Activated CD4-positive, alpha-beta memory T cell treated with anti-CD3 and anti-CD28 coated beads, Interleukin-2, amount 10 ng/mL, durations not matched to agents 7 days and 5 days (primary cell): ENCODE results near the gene SDCCAG8. TPM values are rescaled to one million over a fixed set of nuclear protein-coding genes. Genes with fewer than 3 reads are reported as not detected.

ENCODE experiments used
- CTCF ChIA-PET: fragments of 350-600 bp; sonication (Branson Sonifier 250); formaldehyde crosslinking; loops from one replicate; lab custom pipeline; 2021; ENCODE audit warnings: antibody characterized with exemption, inconsistent platforms; lab: Charles Lee
- POLR2A ChIA-PET: fragments of 350-600 bp; sonication (Branson Sonifier 250); formaldehyde crosslinking; loops from one replicate; lab custom pipeline; 2021; ENCODE audit warnings: antibody characterized with exemption; lab: Charles Lee
- DNase-seq: peaks from one replicate; pipeline ENCODE4 v3.0.0-alpha.2; 2020
- H3K27ac Mint-ChIP-seq: one replicate; pipeline ENCODE4 v1.8.0; 2021; ENCODE audit warnings: mild to moderate bottlenecking, mixed read lengths
- H3K27me3 Mint-ChIP-seq: one replicate; pipeline ENCODE4 v1.8.0; 2021; ENCODE audit warnings: mixed read lengths
- H3K36me3 Mint-ChIP-seq: one replicate; pipeline ENCODE4 v1.8.0; 2021; ENCODE audit warnings: low read depth, mixed read lengths
- H3K4me1 Mint-ChIP-seq: one replicate; pipeline ENCODE4 v1.8.0; 2021; ENCODE audit warnings: mixed read lengths
- H3K4me3 Mint-ChIP-seq: one replicate; pipeline ENCODE4 v1.8.0; 2021; ENCODE audit warnings: mild to moderate bottlenecking, mixed read lengths
- H3K9me3 Mint-ChIP-seq: one replicate; pipeline ENCODE4 v1.8.0; 2021; ENCODE audit warnings: mixed read lengths
- total RNA-seq, 2 experiments: library from RNA; stranded (reverse); gene quantifications; one replicate each; pipeline ENCODE4 v1.2.3, GENCODE V29; 2021

Gene SDCCAG8
- total RNA-seq, 2 experiments from 2014 or later, result 18.8 to 20.3 TPM

GRCh38 chr1:243452092-243452491 lies 196.3 kb downstream of the SDCCAG8 start:
- Mint-ChIP-seq H3K27me3 (no peaks in the 10 kb centered on the region), H3K36me3 (no peaks in the 10 kb centered on the region), H3K9me3 (no peaks in the 10 kb centered on the region), H3K4me3 (no peak overlapping the region), H3K27ac (no peak overlapping the region), H3K4me1 (peaks cover 12% of the 10 kb centered on the region)
- CTCF ChIA-PET, result interaction anchor here (0.7 kb wide), 1 partner anchor 40 kb away, joined by 3 read pairs; no protein-coding TSS in a partner anchor
- POLR2A ChIA-PET, result no interaction called here
- DNase-seq, result no peak

GRCh38 chr1:243454328-243454997 lies 198.6 kb downstream of the SDCCAG8 start:
- Mint-ChIP-seq H3K27ac (no peak overlapping the region), H3K36me3 (no peaks in the 10 kb centered on the region), H3K4me1 (no peaks in the 10 kb centered on the region), H3K4me3 (no peak overlapping the region), H3K27me3 (no peaks in the 10 kb centered on the region), H3K9me3 (no peaks in the 10 kb centered on the region)
- DNase-seq, result no peak
- CTCF ChIA-PET, result no interaction called here
- POLR2A ChIA-PET, result no interaction called here

- H3K4me3 Mint-ChIP-seq, result no peak overlapping the region
- H3K36me3 Mint-ChIP-seq, result no peaks in the 10 kb centered on the region
- no peaks in the 10 kb centered on the region for H3K9me3 Mint-ChIP-seq
- ChIA-PET CTCF (interaction anchor here (0.6 kb wide), 1 partner anchor 8 kb away, joined by 3 read pairs; no protein-coding TSS in a partner anchor), POLR2A (no interaction called here)
- H3K27me3 Mint-ChIP-seq, result no peaks in the 10 kb centered on the region
- H3K27ac Mint-ChIP-seq, result no peak overlapping the region
- DNase-seq, result no peak
- H3K4me1 Mint-ChIP-seq, result no peaks in the 10 kb centered on the region
Observed at GRCh38 chr1:243455760-243456651, 200.2 kb downstream of the SDCCAG8 start.

GRCh38 chr1:243457363-243457982 lies 201.6 kb downstream of the SDCCAG8 start:
- no peak overlapping the region for H3K27ac Mint-ChIP-seq
- DNase-seq, result no peak
- H3K36me3 Mint-ChIP-seq, result no peaks in the 10 kb centered on the region
- H3K4me3 Mint-ChIP-seq, result no peak overlapping the region
- ChIA-PET POLR2A (no interaction called here), CTCF (interaction anchor here (1.6 kb wide), 1 partner anchor 10 kb away, joined by 3 read pairs; no protein-coding TSS in a partner anchor)
- no peaks in the 10 kb centered on the region for H3K27me3 Mint-ChIP-seq
- no peaks in the 10 kb centered on the region for H3K4me1 Mint-ChIP-seq
- no peaks in the 10 kb centered on the region for H3K9me3 Mint-ChIP-seq

- H3K9me3 Mint-ChIP-seq, result no peaks in the 10 kb centered on the region
- no peaks in the 10 kb centered on the region for H3K4me1 Mint-ChIP-seq
- no peak overlapping the region for H3K27ac Mint-ChIP-seq
- H3K36me3 Mint-ChIP-seq, result no peaks in the 10 kb centered on the region
- H3K27me3 Mint-ChIP-seq, result no peaks in the 10 kb centered on the region
- CTCF ChIA-PET, result interaction anchor here (1.6 kb wide), 1 partner anchor 11 kb away, joined by 3 read pairs; no protein-coding TSS in a partner anchor
- DNase-seq, result no peak
- H3K4me3 Mint-ChIP-seq, result no peak overlapping the region
- POLR2A ChIA-PET, result no interaction called here
Observed at GRCh38 chr1:243459059-243459458, 203.2 kb downstream of the SDCCAG8 start.

- no peaks in the 10 kb centered on the region for H3K9me3 Mint-ChIP-seq
- POLR2A ChIA-PET, result no interaction called here
- no peak overlapping the region for H3K4me3 Mint-ChIP-seq
- CTCF ChIA-PET, result no interaction called here
- DNase-seq, result no peak
- H3K27me3 Mint-ChIP-seq, result no peaks in the 10 kb centered on the region
- H3K27ac Mint-ChIP-seq, result no peak overlapping the region
- H3K4me1 Mint-ChIP-seq, result peaks cover 2% of the 10 kb centered on the region
- no peaks in the 10 kb centered on the region for H3K36me3 Mint-ChIP-seq
Observed at GRCh38 chr1:243461700-243462099, 205.9 kb downstream of the SDCCAG8 start.

GRCh38 chr1:243462929-243463697 lies 207.3 kb downstream of the SDCCAG8 start:
- H3K4me3 Mint-ChIP-seq, result no peak overlapping the region
- H3K27me3 Mint-ChIP-seq, result no peaks in the 10 kb centered on the region

GRCh38 chr1:243465081-243465480 lies 209.2 kb downstream of the SDCCAG8 start:
- H3K9me3 Mint-ChIP-seq, result no peaks in the 10 kb centered on the region
- no peaks in the 10 kb centered on the region for H3K36me3 Mint-ChIP-seq
- H3K4me3 Mint-ChIP-seq, result no peak overlapping the region
- no peaks in the 10 kb centered on the region for H3K27me3 Mint-ChIP-seq
- no peak for DNase-seq
- no peak overlapping the region for H3K27ac Mint-ChIP-seq
- POLR2A ChIA-PET, result no interaction called here
- H3K4me1 Mint-ChIP-seq, result peaks cover 2% of the 10 kb centered on the region
- CTCF ChIA-PET, result no interaction called here

More at GRCh38 chr1:243462929-243463697, 207.3 kb downstream of the SDCCAG8 start:
- POLR2A ChIA-PET, result no interaction called here
- H3K27ac Mint-ChIP-seq, result no peak overlapping the region
- CTCF ChIA-PET, result no interaction called here
- H3K9me3 Mint-ChIP-seq, result no peaks in the 10 kb centered on the region
- peaks cover 2% of the 10 kb centered on the region for H3K4me1 Mint-ChIP-seq
- DNase-seq, result no peak
- no peaks in the 10 kb centered on the region for H3K36me3 Mint-ChIP-seq

GRCh38 chr1:243465738-243466137 lies 209.9 kb downstream of the SDCCAG8 start:
- no peak overlapping the region for H3K27ac Mint-ChIP-seq
- CTCF ChIA-PET, result no interaction called here
- POLR2A ChIA-PET, result no interaction called here
- peaks cover 2% of the 10 kb centered on the region for H3K4me1 Mint-ChIP-seq
- DNase-seq, result no peak
- H3K36me3 Mint-ChIP-seq, result no peaks in the 10 kb centered on the region
- no peaks in the 10 kb centered on the region for H3K9me3 Mint-ChIP-seq
- no peaks in the 10 kb centered on the region for H3K27me3 Mint-ChIP-seq
- no peak overlapping the region for H3K4me3 Mint-ChIP-seq

GRCh38 chr1:243469497-243469896 lies 213.7 kb downstream of the SDCCAG8 start:
- Mint-ChIP-seq H3K4me1 (peaks cover 7% of the 10 kb centered on the region), H3K27me3 (no peaks in the 10 kb centered on the region), H3K36me3 (no peaks in the 10 kb centered on the region), H3K4me3 (no peak overlapping the region), H3K27ac (no peak overlapping the region), H3K9me3 (no peaks in the 10 kb centered on the region)
- POLR2A ChIA-PET, result no interaction called here
- DNase-seq, result no peak
- CTCF ChIA-PET, result interaction anchor here (0.7 kb wide), 1 partner anchor 59 kb away, joined by 4 read pairs; no protein-coding TSS in a partner anchor

GRCh38 chr1:243470502-243470901 lies 214.7 kb downstream of the SDCCAG8 start:
- peaks cover 5% of the 10 kb centered on the region for H3K4me1 Mint-ChIP-seq
- ChIA-PET POLR2A (no interaction called here), CTCF (no interaction called here)
- no peak overlapping the region for H3K27ac Mint-ChIP-seq
- H3K36me3 Mint-ChIP-seq, result no peaks in the 10 kb centered on the region
- DNase-seq, result no peak
- H3K27me3 Mint-ChIP-seq, result no peaks in the 10 kb centered on the region
- H3K9me3 Mint-ChIP-seq, result no peaks in the 10 kb centered on the region
- no peak overlapping the region for H3K4me3 Mint-ChIP-seq

GRCh38 chr1:243471026-243471685 lies 215.3 kb downstream of the SDCCAG8 start:
- Mint-ChIP-seq H3K27ac (no peak overlapping the region), H3K27me3 (no peaks in the 10 kb centered on the region), H3K4me1 (peaks cover 5% of the 10 kb centered on the region), H3K36me3 (no peaks in the 10 kb centered on the region), H3K9me3 (no peaks in the 10 kb centered on the region), H3K4me3 (no peak overlapping the region)
- CTCF ChIA-PET, result no interaction called here
- POLR2A ChIA-PET, result no interaction called here
- no peak for DNase-seq
